Measurements from ENCODE around the gene KCNIP4.
"Not testable (repeated sequence)": the region's sequence is repeated elsewhere in the genome, so short reads cannot be mapped to it uniquely, and the experiment has no call there.

The KCNIP4 gene

GRCh38 chr4:21948347-21949072 is at the start of gene KCNIP4:
KCNIP4 (minus strand) TSS chr4:21948772.
- DNase-seq = no peak

DNA sequence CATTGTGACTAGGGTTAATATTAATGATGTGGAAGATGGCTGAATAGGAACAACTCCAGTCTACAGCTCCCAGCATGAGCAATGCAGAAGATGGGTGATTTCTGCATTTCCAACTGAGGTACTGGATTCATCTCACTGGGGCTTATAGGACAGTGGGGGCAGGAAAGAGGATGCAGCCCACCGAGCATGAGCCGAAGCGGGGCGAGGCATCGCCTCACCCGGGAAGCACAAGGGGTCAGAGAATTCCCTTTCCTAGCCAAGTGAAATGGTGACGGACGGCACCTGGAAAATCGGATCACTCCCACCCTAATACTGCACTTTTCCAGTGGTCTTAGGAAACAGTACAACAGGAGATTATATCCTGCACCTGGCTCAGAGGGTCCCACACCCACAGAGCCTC is 48.0 kb upstream of the KCNIP4 start:
- DNase-seq = not testable (repeated sequence)

- no peak for DNase-seq
Measured at GRCh38 chr4:21992330-21992729, 43.8 kb upstream of the KCNIP4 start.

DNA sequence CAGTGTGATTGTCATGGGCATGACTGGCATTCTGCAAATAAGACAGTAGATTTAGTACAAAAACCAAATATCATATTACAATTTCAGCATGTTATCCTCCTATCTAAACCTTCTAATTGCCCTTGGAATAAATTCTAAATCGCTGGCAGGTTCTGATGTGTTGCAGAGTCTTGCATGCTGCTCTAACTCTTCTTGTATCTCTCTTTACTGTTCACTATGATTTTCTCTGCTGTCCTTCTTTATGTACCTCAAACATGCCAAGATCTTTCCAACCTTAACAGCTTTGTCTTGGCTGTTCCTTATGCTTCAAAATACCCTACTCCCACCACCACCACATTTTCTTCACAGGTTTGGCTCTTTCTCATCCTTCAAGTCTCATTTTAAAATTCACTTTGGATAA is 43.0 kb upstream of the KCNIP4 start:
- no peak for DNase-seq

DNA sequence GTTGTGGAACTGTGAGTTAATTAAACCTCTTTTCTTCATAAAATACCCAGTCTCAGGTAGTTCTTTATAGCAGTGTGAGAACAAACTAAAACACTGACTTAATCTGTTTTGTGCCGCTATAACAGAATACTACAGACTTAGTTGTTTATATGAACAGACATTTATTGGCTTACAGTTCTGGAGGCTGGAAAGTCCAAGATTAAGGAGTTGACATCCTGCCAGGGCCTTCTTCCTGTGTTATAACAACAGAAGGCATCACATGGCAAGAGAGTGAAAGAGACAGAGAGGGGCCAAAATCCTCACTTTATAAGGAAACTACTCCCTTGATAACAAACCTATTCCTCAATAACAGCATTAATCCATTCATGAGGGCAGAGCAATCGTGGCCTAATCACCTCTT is 42.5 kb upstream of the KCNIP4 start:
- DNase-seq = no peak

DNA sequence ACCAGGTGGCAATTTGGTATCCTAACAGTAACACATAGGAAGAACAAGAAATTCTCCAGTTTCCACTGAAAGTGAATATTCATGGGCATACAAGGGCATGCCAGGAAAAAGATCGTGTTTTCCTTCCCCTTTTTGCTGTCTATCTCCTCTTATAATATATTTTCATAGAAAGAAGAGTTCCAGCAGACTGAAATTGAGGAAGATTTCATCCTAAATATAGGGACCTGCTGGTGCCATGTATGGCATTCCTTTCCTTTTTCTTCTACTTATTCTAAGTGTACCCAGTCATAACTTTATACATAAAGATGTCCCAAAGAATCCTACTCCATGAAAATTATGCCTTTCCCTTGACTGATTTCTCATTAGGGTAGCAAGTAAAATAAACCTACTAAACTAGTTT is 40.8 kb upstream of the KCNIP4 start:
- no peak for DNase-seq

DNA sequence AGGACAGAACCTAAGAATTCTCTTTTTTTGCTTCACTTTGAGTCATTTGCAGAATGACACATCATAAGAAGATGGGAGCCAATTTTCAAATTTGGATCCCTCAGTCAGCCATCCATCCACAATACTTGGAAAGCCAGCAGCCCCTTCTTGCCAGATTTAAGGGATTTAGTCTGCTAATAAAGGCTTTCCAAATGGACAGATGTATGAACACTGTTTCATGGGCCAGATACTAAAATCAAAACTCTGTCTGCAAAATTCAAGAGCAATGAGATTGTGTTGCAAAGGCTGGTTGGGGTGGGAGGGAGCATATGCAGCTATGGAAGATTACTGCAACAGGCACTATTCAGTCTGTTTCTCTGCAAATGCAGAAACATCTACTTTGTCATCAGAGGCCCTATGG is 37.7 kb upstream of the KCNIP4 start:
- DNase-seq = no peak

GRCh38 chr4:21982087-21982486 is 33.5 kb upstream of the KCNIP4 start:
- DNase-seq = no peak

DNA sequence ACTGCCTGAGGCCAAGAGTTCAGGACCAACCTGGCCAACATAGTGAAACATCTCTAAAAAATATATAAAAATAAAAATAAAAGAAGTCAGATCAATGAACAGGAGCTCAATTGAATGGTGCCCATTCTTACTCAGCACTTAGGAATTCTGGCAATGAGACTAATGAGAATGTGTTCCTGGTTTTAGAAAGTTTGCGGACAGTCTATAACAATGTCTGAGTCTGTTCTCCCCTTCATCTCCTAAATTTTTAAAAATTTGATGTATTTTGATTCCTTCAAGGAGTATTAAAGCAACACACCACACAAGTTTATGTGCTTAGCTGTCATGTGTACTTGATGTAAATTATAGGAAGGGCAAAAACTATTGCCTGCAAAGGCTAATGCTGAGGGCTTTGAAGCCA is 30.6 kb upstream of the KCNIP4 start:
- DNase-seq = no peak

DNA sequence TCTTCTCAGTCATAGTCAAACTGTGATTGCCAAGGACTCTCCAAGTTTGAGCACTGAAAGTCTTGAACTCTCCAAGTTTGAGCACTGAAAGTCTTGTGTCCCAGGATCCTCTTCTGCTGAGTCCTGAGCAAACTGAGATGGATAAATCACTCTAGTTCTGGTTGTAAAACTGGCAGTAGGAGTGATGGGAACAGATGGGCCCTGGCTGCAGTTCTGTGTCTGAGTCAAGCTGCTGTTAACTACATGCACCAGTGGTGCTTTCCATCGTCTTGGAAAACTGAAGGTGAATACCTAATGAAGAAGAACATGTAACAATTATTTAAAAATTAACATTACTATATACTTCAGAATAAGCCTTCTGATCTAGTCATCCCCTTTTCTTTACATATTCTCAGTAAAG is 27.6 kb upstream of the KCNIP4 start:
- DNase-seq = no peak

GRCh38 chr4:21973850-21974249 is 25.3 kb upstream of the KCNIP4 start:
- no peak for DNase-seq

GRCh38 chr4:21964762-21965319 is 16.3 kb upstream of the KCNIP4 start:
- no peak for DNase-seq

DNA sequence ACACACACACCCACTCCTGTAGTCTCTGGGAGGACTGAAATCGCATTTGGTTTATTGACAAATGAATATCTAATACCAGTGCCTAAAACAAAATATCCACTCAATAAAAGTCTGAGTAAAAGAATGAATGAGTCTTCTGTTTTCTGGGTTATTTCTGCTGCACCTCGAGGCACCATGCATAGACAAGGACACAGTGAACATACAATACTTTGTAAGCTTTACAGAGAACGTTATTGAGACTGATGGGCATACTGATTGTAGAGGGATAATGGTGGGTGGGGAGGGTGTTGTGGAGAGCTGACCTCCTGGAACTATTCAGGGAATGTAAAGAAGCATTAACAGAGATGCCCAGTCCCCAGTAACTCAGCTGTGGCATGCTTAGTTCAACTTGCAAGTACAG is 14.1 kb upstream of the KCNIP4 start:
- DNase-seq = no peak

DNA sequence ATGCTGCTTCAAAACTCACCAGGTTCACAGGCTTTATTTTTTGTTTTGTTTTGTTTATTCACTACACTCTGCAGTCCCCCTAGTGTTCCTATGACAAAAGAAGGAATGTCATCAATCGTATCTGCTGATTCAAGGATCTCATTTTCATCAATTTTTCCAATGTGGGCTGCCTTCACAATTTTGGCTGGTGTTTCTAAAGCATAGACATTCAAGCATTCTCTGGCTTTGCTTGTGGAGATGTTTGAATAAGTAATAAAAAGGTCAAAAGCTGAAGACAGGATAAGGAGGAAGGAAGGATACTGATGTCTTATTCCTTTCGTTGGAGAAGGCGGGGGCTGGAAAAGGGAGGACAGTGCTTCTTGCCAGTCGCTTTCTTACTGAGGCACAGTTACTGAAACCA is 12.2 kb upstream of the KCNIP4 start:
- DNase-seq = no peak

- no peak for DNase-seq
Measured at GRCh38 chr4:21954916-21955315, 6.3 kb upstream of the KCNIP4 start.

DNA sequence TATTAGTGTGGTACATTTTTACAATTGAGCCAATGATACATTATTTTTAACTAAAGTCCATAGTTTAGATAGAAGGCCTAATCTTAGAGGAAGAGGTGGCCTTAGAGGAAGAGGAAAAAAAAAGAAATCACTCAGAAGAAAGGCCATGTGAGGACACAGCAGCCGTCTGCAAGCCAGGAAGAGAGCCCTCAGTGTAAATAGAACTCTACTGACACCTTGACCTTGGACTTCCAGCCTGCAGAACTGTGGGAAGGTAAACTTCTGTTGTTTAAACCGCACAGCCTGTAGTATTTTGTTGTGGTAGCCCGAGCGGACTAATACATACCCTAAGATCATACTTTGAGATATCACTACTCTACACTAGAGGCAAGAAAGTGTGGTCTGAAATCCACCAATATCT is 5.1 kb upstream of the KCNIP4 start:
- no peak for DNase-seq

- no peak for DNase-seq
Measured at GRCh38 chr4:21952549-21952948, 4.0 kb upstream of the KCNIP4 start.

DNA sequence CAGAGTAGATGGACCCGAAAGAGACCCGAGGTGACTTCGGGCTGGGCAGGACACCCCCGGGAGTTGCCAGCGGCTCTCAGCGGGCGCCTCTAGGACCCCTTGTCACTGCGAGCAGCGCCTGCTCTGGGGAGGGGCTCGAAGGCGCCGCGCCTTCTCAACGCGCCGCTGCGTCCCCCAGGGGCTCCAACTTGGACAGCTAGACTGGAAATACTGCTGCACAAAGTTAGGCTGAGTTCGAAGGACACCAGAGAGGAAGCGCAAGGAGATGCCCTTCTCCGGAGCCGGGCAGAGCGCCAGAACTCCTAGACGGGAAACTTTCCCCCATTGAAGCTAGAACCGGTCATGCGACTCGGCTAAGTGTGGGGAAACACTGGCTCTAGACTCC is 493 bp upstream of the KCNIP4 start:
- DNase-seq = no peak

DNA sequence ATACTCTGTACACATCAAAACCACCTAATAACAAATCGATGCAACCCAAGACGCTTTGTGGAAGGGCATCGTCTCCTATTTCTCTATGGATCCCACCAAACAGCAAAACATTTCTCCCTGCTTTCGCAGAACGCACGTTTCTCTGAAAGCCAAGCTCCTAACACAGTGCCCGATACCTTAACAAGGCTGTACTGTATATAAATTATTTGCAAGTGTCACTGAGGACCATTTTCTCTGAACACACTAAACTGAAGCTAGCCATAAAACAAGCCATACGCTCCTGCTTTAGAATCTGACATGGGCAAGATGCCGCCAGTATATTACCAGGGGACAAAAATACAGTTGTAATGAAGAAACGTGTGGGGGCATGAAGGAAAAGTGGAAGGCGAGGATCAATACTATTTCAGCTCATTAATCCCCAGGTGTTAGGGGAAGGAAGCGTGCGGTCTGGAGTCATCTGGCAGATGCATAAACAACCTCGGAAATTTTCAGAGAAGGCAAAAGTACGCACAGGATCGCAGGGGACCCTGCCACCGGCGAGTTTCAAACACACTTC is 703 bp downstream of the KCNIP4 start:
- DNase-seq = no peak

- no peak for DNase-seq
Measured at GRCh38 chr4:21946858-21947257, 1.7 kb downstream of the KCNIP4 start.

DNA sequence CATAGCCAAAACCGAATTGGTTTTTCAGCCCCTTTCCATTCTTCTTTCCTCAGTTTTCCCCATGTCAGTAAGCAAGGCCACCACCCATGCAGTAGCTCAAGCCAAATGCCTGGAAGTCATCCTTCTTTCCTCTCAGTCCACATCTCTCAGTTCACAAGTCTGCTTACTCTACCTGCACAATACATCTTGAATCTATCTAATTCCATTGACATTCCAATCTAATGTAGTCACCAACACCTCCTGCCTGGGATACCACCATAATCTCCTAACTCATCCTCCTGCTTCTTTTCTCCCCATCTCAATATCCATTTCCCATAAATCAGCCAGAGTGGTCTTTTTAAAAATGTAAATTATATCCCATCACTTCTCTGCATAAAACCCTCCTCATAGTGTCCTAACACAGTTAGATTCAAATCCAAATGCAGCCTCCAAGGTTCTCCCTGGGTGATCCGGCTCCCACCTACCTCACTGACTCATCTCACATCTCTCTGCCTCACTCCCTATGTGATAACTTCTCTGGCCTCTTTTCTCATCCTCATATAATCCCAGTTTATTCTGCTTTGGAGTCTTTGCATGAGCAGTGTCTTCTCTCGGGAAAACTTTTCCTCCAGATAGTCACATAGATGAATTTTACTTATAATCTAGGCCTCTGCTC is 26.9 kb downstream of the KCNIP4 start:
- no peak for DNase-seq

DNA sequence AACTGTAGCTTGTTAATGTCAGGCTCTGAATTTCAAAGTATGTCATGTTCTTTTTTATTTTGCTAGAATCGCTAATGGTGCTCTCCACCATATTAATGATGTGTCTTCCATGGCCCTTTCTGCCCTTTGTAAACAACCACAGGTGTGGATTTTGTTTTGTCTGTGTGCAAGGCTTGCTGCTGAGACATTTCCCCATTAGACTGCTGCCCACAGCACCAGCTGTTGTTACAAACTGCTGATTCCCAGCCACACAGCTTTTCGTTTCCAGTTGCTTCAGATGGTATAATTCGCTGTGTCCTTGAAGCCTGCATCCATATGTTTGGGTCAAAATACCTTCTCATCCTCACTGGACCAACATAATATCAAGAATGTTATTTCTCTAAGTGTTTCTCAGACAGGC is 32.8 kb downstream of the KCNIP4 start:
- DNase-seq = no peak

GRCh38 chr4:21901831-21902230 is 46.7 kb downstream of the KCNIP4 start:
- no peak for DNase-seq

GRCh38 chr4:21901281-21901680 is 47.3 kb downstream of the KCNIP4 start:
- no peak for DNase-seq

Data from activated CD4-positive, alpha-beta T cell treated with anti-CD3 and anti-CD28 coated beads for 4 hours (primary cell).